GM23338 (cell line): ENCODE measurements around the gene TTC38. TPM values are rescaled to one million over a fixed set of nuclear protein-coding genes. Genes with fewer than 3 reads are reported as not detected.

ENCODE experiments used
- ATAC-seq: fragments of 200-7000 bp; cut with Tn5 transposase; 3 replicates; pipeline ENCODE4 v1.9.1; 2020
- DNase-seq: peaks from one replicate; pipeline ENCODE4 v3.0.0-alpha.2; 2015; ENCODE audit warnings: low spot score
- H2AFZ ChIP-seq: fragments of 200-600 bp; sonication (generic); 2 replicates; pipeline ENCODE4 v1.8.0; 2016; ENCODE audit warnings: antibody characterized with exemption, mild to moderate bottlenecking, moderate library complexity
- H3F3A ChIP-seq: fragments of 200-600 bp; sonication (generic); replicated peaks from 2 replicates; pipeline ENCODE4 v1.8.0; 2017; ENCODE audit warnings: antibody characterized with exemption, mixed run types, low read depth
- H3K27ac ChIP-seq: fragments of 200-600 bp; sonication (generic); 2 replicates; pipeline ENCODE4 v1.6.1; 2016; ENCODE audit warnings: low read depth
- H3K27me3 ChIP-seq: fragments of 200-600 bp; sonication (generic); 2 replicates; pipeline ENCODE4 v1.8.0; 2016; ENCODE audit warnings: mild to moderate bottlenecking, mixed run types, moderate library complexity; ENCODE audit not compliant: insufficient read depth
- H3K36me3 ChIP-seq: fragments of 200-600 bp; sonication (generic); 2 replicates; pipeline ENCODE4 v1.8.0; 2016; ENCODE audit warnings: mild to moderate bottlenecking; ENCODE audit not compliant: insufficient read depth
- H3K4me1 ChIP-seq: fragments of 200-600 bp; sonication (generic); 2 replicates; pipeline ENCODE4 v1.8.0; 2016; ENCODE audit warnings: mild to moderate bottlenecking, moderate library complexity; ENCODE audit not compliant: insufficient read depth
- H3K4me2 ChIP-seq: fragments of 200-600 bp; sonication (generic); 2 replicates; pipeline ENCODE4 v1.7.1; 2017; ENCODE audit warnings: mixed run types
- H3K4me3 ChIP-seq: fragments of 200-600 bp; sonication (generic); 2 replicates; pipeline ENCODE4 v1.6.1; 2016; ENCODE audit warnings: mixed run types
- H3K79me2 ChIP-seq: fragments of 200-600 bp; sonication (generic); replicated peaks from 2 replicates; pipeline ENCODE4 v1.8.0; 2017; ENCODE audit warnings: mild to moderate bottlenecking; ENCODE audit not compliant: insufficient read depth
- H3K9me2 ChIP-seq: fragments of 200-600 bp; sonication (generic); 2 replicates; pipeline ENCODE4 v1.8.0; 2017; ENCODE audit not compliant: insufficient read depth
- H4K20me1 ChIP-seq: fragments of 200-600 bp; sonication (generic); replicated peaks from 2 replicates; pipeline ENCODE4 v1.8.0; 2017; ENCODE audit warnings: mild to moderate bottlenecking; ENCODE audit not compliant: insufficient read depth
- H3K27ac Mint-ChIP-seq: 2 replicates; pipeline ENCODE4 v1.8.0; 2020; ENCODE audit warnings: inconsistent platforms, mild to moderate bottlenecking, moderate library complexity, mixed read lengths
- H3K27me3 Mint-ChIP-seq: 3 replicates; pipeline ENCODE4 v1.8.0; 2022; ENCODE audit warnings: low read depth, mild to moderate bottlenecking, moderate library complexity, mixed read lengths, inconsistent platforms; ENCODE audit not compliant: insufficient read depth, poor library complexity
- H3K36me3 Mint-ChIP-seq: 3 replicates; pipeline ENCODE4 v1.8.0; 2021; ENCODE audit warnings: low read depth, mild to moderate bottlenecking, inconsistent platforms, moderate library complexity, mixed read lengths
- H3K4me1 Mint-ChIP-seq: 3 replicates; pipeline ENCODE4 v1.8.0; 2020; ENCODE audit warnings: mild to moderate bottlenecking, inconsistent platforms, mixed read lengths
- H3K4me3 Mint-ChIP-seq: 3 replicates; pipeline ENCODE4 v1.8.0; 2021; ENCODE audit warnings: moderate library complexity, mild to moderate bottlenecking, inconsistent platforms, mixed read lengths
- H3K9me3 Mint-ChIP-seq: 3 replicates; pipeline ENCODE4 v1.8.0; 2020; ENCODE audit warnings: moderate library complexity, mild to moderate bottlenecking, inconsistent platforms, mixed read lengths
- ETS1 ChIP-seq: IDR thresholded peaks from 2 replicates; pipeline ENCODE4 v1.6.1; 2016; ENCODE audit warnings: antibody characterized with exemption
- EZH2phosphoT487 ChIP-seq: fragments of 200-600 bp; sonication (generic); IDR thresholded peaks from one replicate; pipeline ENCODE4 v1.8.1; 2018; ENCODE audit warnings: antibody characterized with exemption; ENCODE audit not compliant: unreplicated experiment
- JUNB ChIP-seq: IDR thresholded peaks from one replicate; pipeline ENCODE4 v1.6.1; 2016; ENCODE audit warnings: antibody characterized with exemption; ENCODE audit not compliant: unreplicated experiment
- NANOG ChIP-seq: IDR thresholded peaks from 2 replicates; pipeline ENCODE4 v1.6.1; 2016; ENCODE audit warnings: antibody characterized with exemption, borderline replicate concordance
- POLR2AphosphoS5 ChIP-seq: IDR thresholded peaks from 2 replicates; pipeline ENCODE4 v1.6.1; 2016; ENCODE audit warnings: antibody characterized with exemption, low read depth
- STAT1 ChIP-seq: IDR thresholded peaks from one replicate; pipeline ENCODE4 v1.6.1; 2016; ENCODE audit warnings: antibody characterized with exemption; ENCODE audit not compliant: unreplicated experiment
- ZNF114 ChIP-seq: fragments of 250-450 bp; sonication (Bioruptor Pico); IDR thresholded peaks from 2 replicates; pipeline ENCODE4 v1.5.0; 2020; ENCODE audit warnings: mild to moderate bottlenecking, moderate library complexity
- ZNF331 ChIP-seq: fragments of 250-450 bp; sonication (Bioruptor Pico); IDR thresholded peaks from 2 replicates; pipeline ENCODE4 v1.5.0; 2020; ENCODE audit warnings: low read depth, mild to moderate bottlenecking, moderate library complexity
- ZNF462 ChIP-seq: fragments of 250-450 bp; sonication (Bioruptor Pico); IDR thresholded peaks from 2 replicates; pipeline ENCODE4 v1.5.0; 2020; ENCODE audit warnings: mild to moderate bottlenecking, moderate library complexity
- polyA plus RNA-seq: library from polyadenylated mRNA; unstranded; fragments of >200 nt; fragmentation: Nextera tagmentation; extraction: Ambion mirVana; gene quantifications from 2 replicates; pipeline ENCODE4 v1.2.1, GENCODE V29; 2016
- total RNA-seq: library from RNA; depleted of rRNA; stranded (reverse); fragments of >200 nt; shearing (Covaris generic); gene quantifications from 2 replicates; pipeline ENCODE4 v1.2.3, GENCODE V29; 2014

Gene TTC38
- total and polyA plus RNA-seq, 2 experiments from 2014 or later, result 11.8 to 46.6 TPM

- no peak for TF ChIP-seq ZNF462 (CRISPR knock-in tag)
Measured at GRCh38 chr22:46292732-46293131, 24.9 kb downstream of the TTC38 start (continued).

- H4K20me1 ChIP-seq, result peaks cover 4% of the 10 kb centered on the region; the same call in 1 of the 2 replicates
- H3K27ac ChIP-seq, result no peak overlapping the region
- Mint-ChIP-seq H3K36me3 (peaks cover 13% of the 10 kb centered on the region), H3K27me3 (peaks cover 20% of the 10 kb centered on the region), H3K27ac (no peak overlapping the region; the same call in 1 of the 2 replicates), H3K9me3 (peaks cover 2% of the 10 kb centered on the region; the same call in 1 of the 3 replicates), H3K4me3 (no peak overlapping the region), H3K4me1 (peaks cover 17% of the 10 kb centered on the region)
- H3K36me3 ChIP-seq, result no peaks in the 10 kb centered on the region
- no peak overlapping the region for H2AFZ ChIP-seq
- no peaks in the 10 kb centered on the region for H3K27me3 ChIP-seq
- H3K79me2 ChIP-seq, result peaks cover 11% of the 10 kb centered on the region
- H3K9me2 ChIP-seq, result no peaks in the 10 kb centered on the region
- H3K4me2 ChIP-seq, result no peak overlapping the region
- no peaks in the 10 kb centered on the region; the same call in 1 of the 2 replicates for H3F3A ChIP-seq
- peaks cover 10% of the 10 kb centered on the region for H3K4me1 ChIP-seq
- H3K4me3 ChIP-seq, result no peak overlapping the region
- ATAC-seq, result no peak
- DNase-seq, result no peak
- TF ChIP-seq ETS1 (no peak), ZNF331 (CRISPR knock-in tag) (no peak), JUNB (no peak), POLR2AphosphoS5 (no peak), NANOG (no peak), ZNF114 (CRISPR knock-in tag) (no peak), STAT1 (no peak), EZH2phosphoT487 (no peak)
Measured at GRCh38 chr22:46293577-46294260, 25.9 kb downstream of the TTC38 start.
